B cell (primary cell): ENCODE data around the gene PTTG2. TPM values are rescaled to one million over a fixed set of nuclear protein-coding genes. Genes with fewer than 3 reads are reported as not detected.

Experiments used
- ATAC-seq: fragments of 200-7000 bp; cut with Tn5 transposase; one replicate; pipeline ENCODE4 v1.10.0; 2021; ENCODE audit warnings: low read depth, mild to moderate bottlenecking, moderate number of reproducible peaks, moderate library complexity
- CTCF ChIA-PET: fragments of 350-600 bp; sonication (Branson Sonifier 250); formaldehyde crosslinking; loops from one replicate; lab custom pipeline; 2021; ENCODE audit warnings: antibody characterized with exemption, inconsistent platforms; lab: Charles Lee
- POLR2A ChIA-PET: fragments of 350-600 bp; sonication (Branson Sonifier 250); formaldehyde crosslinking; loops from one replicate; lab custom pipeline; 2021; ENCODE audit warnings: antibody characterized with exemption; lab: Charles Lee
- DNase-seq: peaks from one replicate; pipeline ENCODE4 v3.0.0; 2013
- H2AFZ ChIP-seq: 2 replicates; pipeline ENCODE4 v1.6.1; 2012; ENCODE audit warnings: mild to moderate bottlenecking, low read depth, low read length; ENCODE audit not compliant: insufficient read depth, poor library complexity, severe bottlenecking
- H3K27ac ChIP-seq, 2 donors: 1 replicate in 1 of 2; 2 replicates in 1 of 2; pipeline ENCODE4 v1.5.1; 2012 to 2013; ENCODE audit warnings: low read length in 2 of 2, mild to moderate bottlenecking in 2 of 2, moderate library complexity in 1 of 2
- H3K27me3 ChIP-seq, 4 experiments: fragments of 200-600 bp in 1 of 4; sonication (generic) in 1 of 4; replicated peaks in 1 of 4; 1 replicate in 2 of 4; 2 replicates in 2 of 4; pipeline versions ENCODE4 v1.6.1 to v1.7.0; 2013 to 2016; ENCODE audit warnings: low read length in 3 of 4, mild to moderate bottlenecking in 2 of 4, mixed read lengths in 1 of 4, moderate library complexity in 1 of 4; ENCODE audit not compliant: insufficient read depth in 4 of 4, control insufficient read depth in 3 of 4; ENCODE audit errors: control extremely low read depth in 1 of 4
- H3K36me3 ChIP-seq, 2 experiments: replicated peaks in 1 of 2; 1 replicate in 1 of 2; 2 replicates in 1 of 2; pipeline versions ENCODE4 v1.6.1 to v1.7.1; 2013; ENCODE audit warnings: low read length in 1 of 2; ENCODE audit not compliant: insufficient read depth in 2 of 2, control insufficient read depth in 1 of 2; ENCODE audit errors: control extremely low read depth in 1 of 2, extremely low read depth in 1 of 2
- H3K4me1 ChIP-seq, 2 donors: fragments of 200-600 bp in 1 of 2; sonication (generic) in 1 of 2; 1 replicate in 1 of 2; 2 replicates in 1 of 2; pipeline versions ENCODE4 v1.5.1 to v1.6.1; 2013 to 2017; ENCODE audit warnings: low read length in 2 of 2; ENCODE audit not compliant: control insufficient read depth in 2 of 2, insufficient read depth in 2 of 2
- H3K4me2 ChIP-seq: replicated peaks from 2 replicates; pipeline ENCODE3; 2012; ENCODE audit warnings: mild to moderate bottlenecking, low read depth, low read length; ENCODE audit not compliant: poor library complexity, severe bottlenecking
- H3K4me3 ChIP-seq, 5 experiments: fragments of 200-600 bp in 1 of 5; sonication (generic) in 1 of 5; 1 replicate in 3 of 5; 2 replicates in 2 of 5; pipeline versions ENCODE4 v1.5.1 to v1.7.0; 2011 to 2016; ENCODE audit warnings: low read length in 4 of 5, mild to moderate bottlenecking in 4 of 5, low read depth in 2 of 5, control low read depth in 1 of 5, moderate library complexity in 1 of 5; ENCODE audit not compliant: insufficient read depth in 1 of 5; ENCODE audit errors: control extremely low read depth in 1 of 5, extremely low read depth in 1 of 5
- H3K79me2 ChIP-seq: fragments of 200-600 bp; sonication (generic); one replicate; pipeline ENCODE4 v1.6.0; 2016; ENCODE audit warnings: low read length; ENCODE audit not compliant: control insufficient read depth, insufficient read depth
- H3K9ac ChIP-seq: fragments of 200-600 bp; sonication (generic); 2 replicates; pipeline ENCODE4 v1.6.1; 2017; ENCODE audit warnings: mild to moderate bottlenecking, low read length, moderate library complexity
- H3K9me3 ChIP-seq, 3 donors: one replicate each; pipeline versions ENCODE4 v1.6.1 to v1.7.1; 2013; ENCODE audit warnings: low read length in 2 of 3; ENCODE audit not compliant: control insufficient read depth in 2 of 3, insufficient read depth in 1 of 3; ENCODE audit errors: control extremely low read depth in 1 of 3
- H4K20me1 ChIP-seq: 2 replicates; pipeline ENCODE4 v1.6.0; 2012; ENCODE audit warnings: mild to moderate bottlenecking, low read length; ENCODE audit not compliant: insufficient read depth, control insufficient read depth, poor library complexity, severe bottlenecking
- H3K27ac Mint-ChIP-seq: one replicate; pipeline ENCODE4 v1.8.0; 2021; ENCODE audit warnings: mixed read lengths
- H3K27me3 Mint-ChIP-seq: one replicate; pipeline ENCODE4 v1.8.0; 2021; ENCODE audit warnings: mixed read lengths
- H3K4me1 Mint-ChIP-seq: one replicate; pipeline ENCODE4 v1.8.0; 2021; ENCODE audit warnings: mixed read lengths
- H3K4me3 Mint-ChIP-seq: one replicate; pipeline ENCODE4 v1.8.0; 2021; ENCODE audit warnings: mixed read lengths
- H3K9me3 Mint-ChIP-seq: one replicate; pipeline ENCODE4 v1.8.0; 2022; ENCODE audit warnings: mixed read lengths; ENCODE audit not compliant: insufficient read depth
- EZH2 ChIP-seq: IDR thresholded peaks from 2 replicates; pipeline ENCODE4 v1.6.1; 2012; ENCODE audit warnings: borderline replicate concordance, low read depth, mild to moderate bottlenecking, moderate library complexity, low read length; ENCODE audit not compliant: insufficient read depth, poor library complexity, severe bottlenecking
- WGBS: methylation state at CpG from one replicate; pipeline ENCODE4 v1.1.5; 2013; ENCODE audit warnings: missing lambda C conversion rate; ENCODE audit not compliant: insufficient coverage; 5-methylcytosine and 5-hydroxymethylcytosine counted together
- intact Hi-C: fragments of 100-400 bp; cut with micrococcal nuclease; formaldehyde crosslinking; loops from one replicate; pipeline ENCODE4 v1.10.0; 2022
- polyA plus RNA-seq: library from polyadenylated mRNA; depleted of rRNA; stranded (reverse); fragments of >200 nt; gene quantifications from 2 replicates; pipeline ENCODE4 v1.2.3, GENCODE V29; 2012
- total RNA-seq, 2 donors: library from RNA; stranded (reverse); fragments of 120-200 nt in 1 of 2; gene quantifications; 1 replicate in 1 of 2; 2 replicates in 1 of 2; pipeline versions ENCODE4 v1.2.3 to v1.2.4, GENCODE V29; 2013 to 2022
- TF ChIP-seq, protein P1 (sequence below): fragments of 200-600 bp; IDR thresholded peaks from one replicate; pipeline ENCODE4 v1.8.0; 2022; ENCODE audit warnings: antibody characterized with exemption, mild to moderate bottlenecking

Gene PTTG2
- total and polyA plus RNA-seq, 2 donors (not counting 1 experiment from before 2014, with no cell fraction given), result 1.9 to 2.8 TPM

DNA sequence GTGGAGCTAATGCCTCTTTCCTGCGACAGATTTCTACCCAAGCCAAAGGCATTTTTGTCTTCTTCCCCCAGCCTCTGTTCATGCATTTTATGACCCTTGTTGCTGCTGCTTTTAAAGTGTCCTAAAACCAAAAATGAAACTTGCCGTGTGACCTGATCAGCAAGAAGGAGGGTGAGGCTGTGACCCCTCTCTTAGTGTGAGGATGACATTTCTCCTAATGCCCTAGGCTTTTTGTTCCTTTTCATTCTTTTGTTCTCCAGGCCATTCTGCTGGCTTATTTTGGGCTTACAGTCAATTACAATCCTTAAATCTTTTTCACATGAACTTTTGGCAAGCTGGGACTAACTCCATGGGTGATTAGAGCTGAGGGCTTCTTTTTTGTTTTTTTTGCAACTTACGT lies 34.4 kb downstream of the PTTG2 start:
- Histone ChIP-seq H3K9me3 (peaks cover 0 to 4% (median 0%) of the 10 kb centered on the region in 3 donors), H3K9ac (peak overlapping the region; percentile 12), H3K36me3 (peaks cover 0 to 4% of the 10 kb centered on the region in 2 experiments), H2AFZ (no peak overlapping the region), H3K27me3 (no peaks in the 10 kb centered on the region), H3K4me2 (peak overlapping the region; percentile 49), H3K4me1 (peaks cover 45 to 50% of the 10 kb centered on the region in 2 donors), H3K79me2 (peaks cover 93% of the 10 kb centered on the region), H4K20me1 (peaks cover 22% of the 10 kb centered on the region), H3K27ac (peak overlapping the region; percentile 28 to 43), H3K4me3 (no peak overlapping the region)
- H3K27me3 Mint-ChIP-seq, result no peaks in the 10 kb centered on the region
- peak; percentile 25 for DNase-seq
- H3K27ac Mint-ChIP-seq, result peak overlapping the region; percentile 54
- H3K4me1 Mint-ChIP-seq, result peaks cover 63% of the 10 kb centered on the region
- ATAC-seq, result no peak
- ChIA-PET POLR2A (no interaction called here), CTCF (no interaction called here)
- H3K9me3 Mint-ChIP-seq, result peaks cover 4% of the 10 kb centered on the region
- H3K4me3 Mint-ChIP-seq, result peak overlapping the region; percentile 62
- TF ChIP-seq, protein P1, sequence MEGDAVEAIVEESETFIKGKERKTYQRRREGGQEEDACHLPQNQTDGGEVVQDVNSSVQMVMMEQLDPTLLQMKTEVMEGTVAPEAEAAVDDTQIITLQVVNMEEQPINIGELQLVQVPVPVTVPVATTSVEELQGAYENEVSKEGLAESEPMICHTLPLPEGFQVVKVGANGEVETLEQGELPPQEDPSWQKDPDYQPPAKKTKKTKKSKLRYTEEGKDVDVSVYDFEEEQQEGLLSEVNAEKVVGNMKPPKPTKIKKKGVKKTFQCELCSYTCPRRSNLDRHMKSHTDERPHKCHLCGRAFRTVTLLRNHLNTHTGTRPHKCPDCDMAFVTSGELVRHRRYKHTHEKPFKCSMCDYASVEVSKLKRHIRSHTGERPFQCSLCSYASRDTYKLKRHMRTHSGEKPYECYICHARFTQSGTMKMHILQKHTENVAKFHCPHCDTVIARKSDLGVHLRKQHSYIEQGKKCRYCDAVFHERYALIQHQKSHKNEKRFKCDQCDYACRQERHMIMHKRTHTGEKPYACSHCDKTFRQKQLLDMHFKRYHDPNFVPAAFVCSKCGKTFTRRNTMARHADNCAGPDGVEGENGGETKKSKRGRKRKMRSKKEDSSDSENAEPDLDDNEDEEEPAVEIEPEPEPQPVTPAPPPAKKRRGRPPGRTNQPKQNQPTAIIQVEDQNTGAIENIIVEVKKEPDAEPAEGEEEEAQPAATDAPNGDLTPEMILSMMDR, result no peak
- no peak for TF ChIP-seq EZH2
- 0% methylated on average over 1 of the region's 3 CpGs for WGBS
- intact Hi-C loops, result loop anchor here (2.0 kb wide), 1 partner anchor 28 kb away; no protein-coding TSS in a partner anchor

DNA sequence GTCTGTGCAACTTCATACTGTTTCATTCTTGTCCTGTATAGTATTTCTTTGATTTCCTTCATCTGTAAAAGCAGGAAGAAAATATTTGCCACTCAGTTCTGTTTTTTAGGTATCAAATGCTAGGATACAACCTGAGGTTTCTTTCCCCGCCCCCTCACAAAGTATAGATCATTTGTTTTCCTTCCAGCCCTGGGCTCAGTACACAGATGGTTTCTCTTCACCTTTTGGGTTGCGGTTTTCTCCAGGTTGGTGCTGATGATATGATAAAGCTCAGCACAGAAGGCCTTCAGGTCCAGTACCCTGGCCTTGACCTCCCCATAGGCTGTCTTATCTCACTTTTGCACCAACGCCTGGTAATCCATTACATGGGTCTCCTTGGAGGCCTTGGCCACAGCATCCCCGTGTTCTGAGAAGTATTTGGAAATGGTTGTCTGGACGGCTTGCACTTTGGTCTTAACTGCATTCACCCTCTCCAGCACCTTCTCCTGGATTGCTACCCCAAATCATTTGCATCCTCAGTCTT lies 35.2 kb downstream of the PTTG2 start:
- ChIA-PET CTCF (no interaction called here), POLR2A (no interaction called here)
- ATAC-seq (no peak), DNase-seq (no peak)
- H4K20me1 ChIP-seq, result peaks cover 25% of the 10 kb centered on the region
- Mint-ChIP-seq H3K4me3 (no peak overlapping the region), H3K27me3 (no peaks in the 10 kb centered on the region), H3K9me3 (peaks cover 4% of the 10 kb centered on the region), H3K27ac (no peak overlapping the region), H3K4me1 (peaks cover 60% of the 10 kb centered on the region)
- peaks cover 0 to 4% (median 0%) of the 10 kb centered on the region in 3 donors for H3K9me3 ChIP-seq
- H3K36me3 ChIP-seq, result peaks cover 0 to 4% of the 10 kb centered on the region in 2 experiments
- intact Hi-C loops, result loop anchor here (2.0 kb wide), 1 partner anchor 27 kb away; no protein-coding TSS in a partner anchor
- peaks cover 98% of the 10 kb centered on the region for H3K79me2 ChIP-seq
- H3K9ac ChIP-seq, result no peak overlapping the region
- no CpG with 5 or more reads among the region's 5 CpGs for WGBS
- peaks cover 37 to 42% of the 10 kb centered on the region in 2 donors for H3K4me1 ChIP-seq
- H3K4me2 ChIP-seq, result peak overlapping the region; percentile 49
- no peak overlapping the region for H2AFZ ChIP-seq
- no peak overlapping the region for H3K4me3 ChIP-seq
- peak overlapping the region in 1 of 2 donors; percentile 43 for H3K27ac ChIP-seq
- TF ChIP-seq, protein P1, result no peak
- no peak for TF ChIP-seq EZH2
- H3K27me3 ChIP-seq, result no peaks in the 10 kb centered on the region
